Fibroblast of gingiva (primary cell): ENCODE data around the gene KIF4B.

Source experiments
- DNase-seq: peaks from one replicate; pipeline ENCODE4 v3.0.0-alpha.2; 2011; ENCODE audit warnings: low read depth

The KIF4B gene

DNA sequence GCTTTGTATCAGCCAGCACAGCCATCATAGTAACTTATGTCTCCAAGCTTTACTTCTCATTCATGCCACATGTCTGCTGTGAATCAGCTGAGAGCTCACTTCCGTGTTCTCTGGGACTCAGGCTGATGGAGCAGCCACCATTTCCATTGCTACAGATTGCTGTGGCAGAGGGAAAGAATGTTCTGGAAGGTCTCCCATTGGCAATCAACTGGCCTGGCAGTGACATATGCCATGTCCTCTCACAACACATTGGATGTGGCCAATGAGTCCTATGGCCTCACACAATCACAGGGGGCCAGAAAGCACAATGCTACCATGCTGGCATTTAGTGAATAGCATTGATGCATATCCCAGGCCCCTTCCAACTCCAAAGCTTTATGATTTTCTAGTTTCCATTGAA, 44.1 kb downstream of the KIF4B start:
- DNase-seq = no peak

DNA sequence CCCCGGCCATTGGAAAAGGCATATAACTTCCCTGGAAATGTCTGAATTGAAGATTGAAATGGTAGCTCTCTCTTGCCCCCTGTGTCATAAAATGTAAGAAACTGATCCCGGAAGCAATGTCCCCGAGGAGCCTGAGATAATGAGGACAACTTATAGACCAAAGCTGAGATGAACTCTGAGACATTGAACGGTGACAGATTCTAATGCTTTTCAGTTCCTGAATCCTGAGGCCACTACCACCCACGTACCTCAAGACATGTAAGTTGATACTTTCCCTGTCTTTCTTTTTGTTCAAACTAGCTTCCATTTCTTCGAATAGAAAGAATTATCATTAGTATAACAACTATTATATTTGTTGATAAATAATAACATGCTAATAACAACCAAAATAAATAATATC, 51.0 kb downstream of the KIF4B start:
- no peak for DNase-seq

DNA sequence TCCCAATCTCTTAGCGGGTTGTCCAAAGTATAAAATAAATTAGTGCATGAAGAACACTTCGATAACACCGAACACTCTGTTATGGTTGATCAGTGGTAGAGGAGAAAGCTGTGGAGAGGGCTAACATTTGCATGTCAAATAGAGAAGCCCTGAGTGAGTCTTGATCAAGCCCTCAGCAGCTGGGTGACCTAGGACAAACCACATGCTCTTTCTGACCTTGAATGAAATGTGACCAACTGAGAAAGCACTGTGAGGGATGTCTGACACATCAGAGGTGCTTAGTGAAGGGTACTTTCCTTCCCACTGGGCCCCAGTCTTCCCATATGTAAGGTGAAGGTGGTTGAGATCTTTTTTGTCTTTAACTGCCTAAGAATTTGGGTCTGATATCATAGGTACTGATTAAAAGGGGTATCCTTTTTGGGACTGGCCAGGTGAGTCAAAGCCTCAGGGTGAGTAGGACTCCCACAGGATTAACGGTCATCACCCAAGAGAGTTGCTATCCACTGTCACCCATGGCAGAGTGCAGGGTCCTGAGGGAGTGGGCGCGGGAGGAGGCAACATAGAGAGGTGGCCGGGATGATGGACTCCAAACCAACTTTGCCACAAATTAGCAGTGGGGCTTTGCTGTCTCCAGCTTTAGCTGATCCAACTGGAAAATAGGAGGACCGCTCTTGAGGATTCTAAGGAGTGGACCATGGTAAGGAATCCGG, 53.5 kb downstream of the KIF4B start:
- DNase-seq = no peak
